Measurements from ENCODE around the gene ZIK1.
A peak's percentile ranks its signal among the peaks of the same experiment; 100 is the strongest.

Gene ZIK1

DNA sequence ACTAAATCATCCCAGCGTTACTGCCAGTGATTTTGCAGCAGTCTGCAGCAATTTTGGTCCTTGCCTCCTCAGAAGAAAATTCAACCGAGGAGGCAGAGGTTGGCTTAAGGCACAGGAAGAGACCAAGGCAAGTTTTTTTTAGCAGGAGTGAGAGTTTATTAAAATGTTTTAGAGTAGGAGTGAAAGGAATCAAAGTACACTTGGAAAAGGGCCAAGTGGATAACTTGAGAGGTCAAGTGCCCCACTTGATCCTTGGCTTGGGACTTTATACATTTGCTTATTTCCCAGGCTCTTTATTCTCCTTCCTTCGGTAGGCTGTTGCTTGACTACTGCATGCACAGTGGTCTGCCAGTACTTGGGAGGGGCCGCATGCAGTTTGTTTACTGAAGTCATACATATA is 27.2 kb downstream of the ZIK1 start:
- H3K4me3 ChIP-seq (ENCODE audit: low read depth, low read length) = no peak overlapping the region
- H2AFZ ChIP-seq (ENCODE audit: low read length, unreplicated experiment) = no peak overlapping the region
- peaks cover 32% of the 10 kb centered on the region for H3K36me3 ChIP-seq (ENCODE audit: insufficient read depth, low read length)
- no peak overlapping the region for H3K27ac ChIP-seq (ENCODE audit: low read depth, low read length)
- H3K4me1 ChIP-seq (ENCODE audit: control insufficient read depth, insufficient read depth, low read length, unreplicated experiment) = no peaks in the 10 kb centered on the region
- H3K79me2 ChIP-seq (ENCODE audit: control insufficient read depth, insufficient read depth, low read length, unreplicated experiment) = peaks cover 21% of the 10 kb centered on the region
- H3K27me3 ChIP-seq (ENCODE audit: insufficient read depth, low read length) = no peaks in the 10 kb centered on the region

DNA sequence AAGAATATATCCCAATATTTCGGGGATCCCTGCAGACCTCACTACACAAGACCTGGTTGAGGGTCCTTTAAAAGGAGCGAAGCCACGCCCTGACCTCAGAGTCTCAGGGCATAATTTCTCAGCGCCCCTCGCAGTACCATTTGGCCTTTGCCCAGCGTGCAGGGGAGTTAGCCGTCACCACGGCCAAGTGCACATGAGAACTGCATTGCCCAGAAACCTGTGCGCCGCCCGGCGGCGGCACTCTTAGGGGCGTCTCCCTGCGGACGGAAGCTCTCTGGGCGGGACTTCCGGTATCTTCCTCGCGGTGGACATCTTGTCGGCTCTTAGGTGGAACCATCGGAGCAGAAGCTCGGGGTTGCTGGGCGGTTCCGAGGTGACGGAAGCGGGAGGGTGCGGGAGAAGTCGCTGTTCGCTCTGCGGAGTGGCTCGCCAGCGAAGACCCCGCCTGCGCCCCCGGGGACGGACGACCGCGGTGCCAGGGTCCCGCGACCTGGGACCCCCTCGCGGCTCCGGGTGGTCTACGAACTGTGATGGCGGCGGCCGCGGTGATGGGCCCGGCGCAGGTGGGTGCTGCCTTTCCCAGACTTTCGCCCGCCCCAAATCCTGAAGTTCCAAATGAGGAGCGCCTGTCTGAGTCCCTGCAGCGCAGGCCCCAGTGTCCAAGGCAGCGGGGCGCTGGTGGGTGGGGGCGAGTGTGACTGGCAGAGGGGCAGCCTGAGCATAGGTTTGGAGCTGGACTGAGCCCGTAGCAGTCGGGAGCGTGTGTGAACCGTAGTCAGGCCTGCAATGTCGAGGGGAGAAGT is 30.2 kb downstream of the ZIK1 start, which contains the start of gene ZNF134:
TSS of gene ZNF134 (plus strand) at position 302 of the 803 bp plus-strand sequence. CDS start 5,227 bp downstream, outside the sequence.
- Histone ChIP-seq H3K4me1 (ENCODE audit: control insufficient read depth, insufficient read depth, low read length, unreplicated experiment) (no peaks in the 10 kb centered on the region), H3K4me3 (ENCODE audit: low read depth, low read length) (peak within 1 kb of the TSS; percentile 93), H3K79me2 (ENCODE audit: control insufficient read depth, insufficient read depth, low read length, unreplicated experiment) (peaks cover 49% of the 10 kb centered on the region), H3K27ac (ENCODE audit: low read depth, low read length) (no peak within 1 kb of the TSS), H2AFZ (ENCODE audit: low read length, unreplicated experiment) (peak within 1 kb of the TSS; percentile 79), H3K27me3 (ENCODE audit: insufficient read depth, low read length) (no peaks in the 10 kb centered on the region), H3K36me3 (ENCODE audit: insufficient read depth, low read length) (peaks cover 42% of the 10 kb centered on the region)

DNA sequence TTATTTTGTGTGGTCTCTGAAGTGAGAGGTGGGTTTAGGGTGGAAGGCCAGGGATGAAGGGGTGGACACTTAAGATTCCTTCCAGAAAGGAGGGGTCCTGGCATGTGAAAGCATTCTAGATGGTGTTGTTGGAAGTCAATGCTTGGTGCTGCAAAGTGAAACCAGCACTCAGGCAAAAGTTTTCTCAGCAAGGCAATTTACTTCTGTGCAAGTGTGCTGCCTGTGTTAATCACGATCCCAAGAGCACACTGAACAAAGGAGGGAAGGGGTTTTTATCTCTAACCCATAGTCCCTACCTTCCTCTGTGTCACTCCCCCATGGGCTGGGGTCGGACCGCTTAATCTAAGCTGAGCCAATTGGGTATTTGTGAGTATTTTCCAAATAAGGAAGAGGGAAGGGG is 31.4 kb downstream of the ZIK1 start:
- peak overlapping the region; percentile 93 for H3K4me3 ChIP-seq (ENCODE audit: low read depth, low read length)
- no peaks in the 10 kb centered on the region for H3K27me3 ChIP-seq (ENCODE audit: insufficient read depth, low read length)
- no peaks in the 10 kb centered on the region for H3K4me1 ChIP-seq (ENCODE audit: control insufficient read depth, insufficient read depth, low read length, unreplicated experiment)
- H3K27ac ChIP-seq (ENCODE audit: low read depth, low read length) = no peak overlapping the region
- H3K79me2 ChIP-seq (ENCODE audit: control insufficient read depth, insufficient read depth, low read length, unreplicated experiment) = peaks cover 52% of the 10 kb centered on the region
- no peak overlapping the region for H2AFZ ChIP-seq (ENCODE audit: low read length, unreplicated experiment)
- H3K36me3 ChIP-seq (ENCODE audit: insufficient read depth, low read length) = peaks cover 54% of the 10 kb centered on the region

DNA sequence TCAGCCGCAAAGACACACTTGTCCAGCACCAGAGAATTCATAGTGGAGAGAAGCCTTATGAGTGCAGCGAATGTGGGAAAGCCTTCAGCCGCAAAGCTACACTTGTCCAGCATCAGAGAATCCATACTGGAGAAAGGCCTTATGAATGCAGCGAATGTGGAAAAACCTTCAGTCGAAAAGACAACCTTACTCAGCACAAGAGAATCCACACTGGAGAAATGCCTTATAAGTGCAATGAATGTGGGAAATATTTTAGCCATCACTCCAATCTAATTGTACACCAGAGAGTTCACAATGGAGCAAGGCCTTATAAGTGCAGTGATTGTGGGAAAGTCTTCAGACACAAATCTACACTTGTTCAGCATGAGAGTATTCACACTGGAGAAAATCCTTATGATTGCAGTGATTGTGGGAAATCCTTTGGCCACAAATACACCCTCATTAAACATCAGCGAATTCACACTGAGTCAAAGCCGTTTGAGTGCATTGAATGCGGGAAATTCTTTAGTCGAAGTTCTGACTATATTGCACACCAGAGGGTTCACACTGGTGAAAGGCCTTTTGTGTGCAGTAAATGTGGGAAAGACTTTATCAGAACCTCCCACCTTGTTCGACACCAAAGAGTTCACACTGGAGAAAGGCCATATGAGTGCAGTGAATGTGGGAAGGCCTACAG is 36.9 kb downstream of the ZIK1 start:
- peaks cover 44% of the 10 kb centered on the region for H3K79me2 ChIP-seq (ENCODE audit: control insufficient read depth, insufficient read depth, low read length, unreplicated experiment)
- H3K4me3 ChIP-seq (ENCODE audit: low read depth, low read length) = no peak overlapping the region
- peaks cover 89% of the 10 kb centered on the region for H3K36me3 ChIP-seq (ENCODE audit: insufficient read depth, low read length)
- no peaks in the 10 kb centered on the region for H3K4me1 ChIP-seq (ENCODE audit: control insufficient read depth, insufficient read depth, low read length, unreplicated experiment)
- no peak overlapping the region for H2AFZ ChIP-seq (ENCODE audit: low read length, unreplicated experiment)
- H3K27me3 ChIP-seq (ENCODE audit: insufficient read depth, low read length) = no peaks in the 10 kb centered on the region
- no peak overlapping the region for H3K27ac ChIP-seq (ENCODE audit: low read depth, low read length)

DNA sequence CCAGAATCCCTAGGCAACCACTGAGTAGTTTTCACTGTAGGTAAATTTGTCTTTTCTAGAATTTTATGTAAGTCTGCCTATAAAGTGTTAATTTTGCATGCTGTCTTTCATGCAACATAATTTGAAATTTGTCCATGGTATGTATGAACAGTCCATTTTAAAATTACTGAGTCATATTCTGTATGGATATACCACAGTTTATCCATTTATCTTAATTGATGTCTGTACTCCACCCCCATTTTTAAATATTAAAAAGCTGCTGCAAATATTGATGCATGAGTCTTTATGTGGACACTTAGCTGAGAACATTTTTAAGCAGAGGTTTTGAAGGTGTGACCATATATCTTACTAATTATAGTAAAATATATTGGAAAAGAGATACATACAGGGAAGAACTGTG is 39.1 kb downstream of the ZIK1 start:
- H3K27me3 ChIP-seq (ENCODE audit: insufficient read depth, low read length) = no peaks in the 10 kb centered on the region
- no peaks in the 10 kb centered on the region for H3K4me1 ChIP-seq (ENCODE audit: control insufficient read depth, insufficient read depth, low read length, unreplicated experiment)
- peaks cover 21% of the 10 kb centered on the region for H3K79me2 ChIP-seq (ENCODE audit: control insufficient read depth, insufficient read depth, low read length, unreplicated experiment)
- peaks cover 66% of the 10 kb centered on the region for H3K36me3 ChIP-seq (ENCODE audit: insufficient read depth, low read length)
- H3K27ac ChIP-seq (ENCODE audit: low read depth, low read length) = no peak overlapping the region
- H2AFZ ChIP-seq (ENCODE audit: low read length, unreplicated experiment) = no peak overlapping the region
- no peak overlapping the region for H3K4me3 ChIP-seq (ENCODE audit: low read depth, low read length)

DNA sequence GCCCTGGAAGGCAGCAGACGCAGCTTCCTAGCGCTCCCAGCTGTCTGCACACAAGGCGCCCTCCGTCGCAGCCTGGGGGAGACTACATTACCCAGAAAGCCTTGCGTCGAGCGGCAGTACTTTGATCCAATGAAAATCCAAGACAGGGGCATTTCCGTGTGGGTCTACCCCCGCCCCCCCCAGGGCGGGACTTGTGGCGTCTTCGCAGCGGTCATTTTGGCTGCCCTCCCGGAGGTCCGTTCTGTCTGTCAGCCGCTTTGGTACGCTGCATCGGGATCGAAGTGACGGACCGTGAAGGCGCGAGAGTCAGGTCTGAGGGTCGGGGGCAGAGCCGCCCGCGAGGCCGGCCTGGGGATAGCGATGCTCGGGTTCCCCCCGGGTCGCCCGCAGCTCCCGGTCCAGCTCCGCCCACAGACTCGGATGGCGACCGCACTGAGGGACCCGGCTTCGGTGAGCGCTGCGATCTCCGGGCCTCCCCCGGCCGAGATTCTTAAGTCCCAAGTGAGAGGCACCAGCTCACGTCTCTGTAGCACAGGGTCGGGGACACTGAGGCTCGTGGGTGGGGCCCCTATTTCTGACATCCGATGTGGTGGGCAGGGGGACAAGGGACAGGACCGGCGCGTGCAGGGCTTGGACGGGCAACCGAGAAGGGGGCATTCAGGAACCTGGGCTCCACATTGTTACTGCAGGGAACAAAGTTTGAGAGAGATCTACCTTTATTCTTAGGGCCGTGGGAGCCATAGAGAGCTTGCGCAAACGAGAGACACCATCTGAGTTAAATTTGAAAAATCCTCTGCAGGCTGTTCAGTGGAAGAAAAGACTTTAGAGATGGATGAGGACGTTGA is 49.3 kb downstream of the ZIK1 start, which contains the start of gene ZNF211:
TSS of gene ZNF211 (plus strand) at position 182 of the 845 bp plus-strand sequence. CDS start at position 361, 179 bp downstream.
- peaks cover 27% of the 10 kb centered on the region for H3K36me3 ChIP-seq (ENCODE audit: insufficient read depth, low read length)
- peak within 1 kb of the TSS; percentile 78 for H2AFZ ChIP-seq (ENCODE audit: low read length, unreplicated experiment)
- peaks cover 4% of the 10 kb centered on the region for H3K79me2 ChIP-seq (ENCODE audit: control insufficient read depth, insufficient read depth, low read length, unreplicated experiment)
- H3K27ac ChIP-seq (ENCODE audit: low read depth, low read length) = no peak within 1 kb of the TSS
- peak within 1 kb of the TSS; percentile 85 for H3K4me3 ChIP-seq (ENCODE audit: low read depth, low read length)
- no peaks in the 10 kb centered on the region for H3K27me3 ChIP-seq (ENCODE audit: insufficient read depth, low read length)
- no peaks in the 10 kb centered on the region for H3K4me1 ChIP-seq (ENCODE audit: control insufficient read depth, insufficient read depth, low read length, unreplicated experiment)

DNA sequence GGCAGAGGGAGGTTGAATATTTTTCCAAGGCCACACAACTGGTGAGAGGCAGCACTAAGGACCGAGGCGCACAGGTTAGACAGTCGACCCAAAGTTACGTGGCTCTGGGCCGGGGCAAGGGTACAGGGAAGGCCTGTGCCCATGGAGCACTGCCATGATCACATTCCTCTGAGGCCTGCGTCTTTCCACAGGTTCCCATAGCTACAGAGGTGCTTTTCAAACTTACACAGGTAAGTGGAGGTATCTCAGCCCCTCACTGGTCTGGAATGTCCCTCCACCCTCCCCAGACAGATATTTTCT is 49.8 kb downstream of the ZIK1 start:
- peaks cover 32% of the 10 kb centered on the region for H3K36me3 ChIP-seq (ENCODE audit: insufficient read depth, low read length)
- H3K4me3 ChIP-seq (ENCODE audit: low read depth, low read length) = peak overlapping the region; percentile 85
- peaks cover 4% of the 10 kb centered on the region for H3K79me2 ChIP-seq (ENCODE audit: control insufficient read depth, insufficient read depth, low read length, unreplicated experiment)
- no peaks in the 10 kb centered on the region for H3K4me1 ChIP-seq (ENCODE audit: control insufficient read depth, insufficient read depth, low read length, unreplicated experiment)
- H3K27ac ChIP-seq (ENCODE audit: low read depth, low read length) = no peak overlapping the region
- H2AFZ ChIP-seq (ENCODE audit: low read length, unreplicated experiment) = peak overlapping the region; percentile 78
- no peaks in the 10 kb centered on the region for H3K27me3 ChIP-seq (ENCODE audit: insufficient read depth, low read length)

DNA sequence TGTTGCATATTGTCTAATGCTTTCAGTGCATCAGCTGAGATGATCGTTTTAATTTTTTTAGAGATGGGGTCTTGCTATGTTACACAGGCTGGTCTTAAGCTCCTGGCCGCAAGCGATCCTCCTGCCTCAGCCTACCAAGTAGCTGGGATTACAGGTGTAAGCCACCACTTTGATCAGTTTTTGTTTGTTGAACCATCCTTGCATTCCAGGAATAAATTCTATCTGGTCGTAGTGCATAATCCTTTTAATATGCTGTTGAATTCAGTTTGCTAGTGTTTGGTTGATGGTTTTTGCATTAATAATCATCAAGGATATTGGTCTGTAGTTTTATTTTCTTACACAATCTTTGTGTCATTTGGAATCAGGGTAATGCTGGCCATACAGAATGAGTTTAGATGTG is 53.4 kb downstream of the ZIK1 start:
- peaks cover 4% of the 10 kb centered on the region for H3K79me2 ChIP-seq (ENCODE audit: control insufficient read depth, insufficient read depth, low read length, unreplicated experiment)
- no peak overlapping the region for H2AFZ ChIP-seq (ENCODE audit: low read length, unreplicated experiment)
- no peak overlapping the region for H3K27ac ChIP-seq (ENCODE audit: low read depth, low read length)
- H3K27me3 ChIP-seq (ENCODE audit: insufficient read depth, low read length) = no peaks in the 10 kb centered on the region
- H3K4me1 ChIP-seq (ENCODE audit: control insufficient read depth, insufficient read depth, low read length, unreplicated experiment) = no peaks in the 10 kb centered on the region
- no peak overlapping the region for H3K4me3 ChIP-seq (ENCODE audit: low read depth, low read length)
- peaks cover 62% of the 10 kb centered on the region for H3K36me3 ChIP-seq (ENCODE audit: insufficient read depth, low read length)

DNA sequence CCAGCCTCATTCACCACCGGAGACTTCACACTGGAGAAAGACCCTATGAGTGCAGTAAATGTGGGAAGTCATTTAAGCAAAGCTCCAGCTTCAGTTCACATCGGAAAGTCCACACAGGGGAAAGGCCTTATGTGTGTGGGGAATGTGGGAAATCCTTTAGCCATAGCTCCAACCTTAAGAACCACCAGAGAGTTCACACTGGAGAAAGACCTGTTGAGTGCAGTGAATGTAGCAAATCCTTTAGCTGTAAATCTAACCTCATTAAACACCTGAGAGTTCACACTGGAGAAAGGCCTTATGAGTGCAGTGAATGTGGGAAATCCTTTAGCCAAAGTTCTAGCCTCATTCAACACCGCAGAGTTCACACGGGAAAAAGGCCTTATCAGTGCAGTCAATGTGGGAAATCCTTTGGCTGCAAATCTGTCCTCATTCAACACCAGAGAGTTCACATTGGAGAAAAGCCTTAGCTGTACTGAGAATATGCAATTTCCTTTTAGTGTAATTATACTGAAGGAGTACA is 57.8 kb downstream of the ZIK1 start:
- H3K79me2 ChIP-seq (ENCODE audit: control insufficient read depth, insufficient read depth, low read length, unreplicated experiment) = no peaks in the 10 kb centered on the region
- H3K4me1 ChIP-seq (ENCODE audit: control insufficient read depth, insufficient read depth, low read length, unreplicated experiment) = no peaks in the 10 kb centered on the region
- no peak overlapping the region for H3K4me3 ChIP-seq (ENCODE audit: low read depth, low read length)
- H3K27ac ChIP-seq (ENCODE audit: low read depth, low read length) = no peak overlapping the region
- H3K27me3 ChIP-seq (ENCODE audit: insufficient read depth, low read length) = no peaks in the 10 kb centered on the region
- H2AFZ ChIP-seq (ENCODE audit: low read length, unreplicated experiment) = no peak overlapping the region
- peaks cover 51% of the 10 kb centered on the region for H3K36me3 ChIP-seq (ENCODE audit: insufficient read depth, low read length)

DNA sequence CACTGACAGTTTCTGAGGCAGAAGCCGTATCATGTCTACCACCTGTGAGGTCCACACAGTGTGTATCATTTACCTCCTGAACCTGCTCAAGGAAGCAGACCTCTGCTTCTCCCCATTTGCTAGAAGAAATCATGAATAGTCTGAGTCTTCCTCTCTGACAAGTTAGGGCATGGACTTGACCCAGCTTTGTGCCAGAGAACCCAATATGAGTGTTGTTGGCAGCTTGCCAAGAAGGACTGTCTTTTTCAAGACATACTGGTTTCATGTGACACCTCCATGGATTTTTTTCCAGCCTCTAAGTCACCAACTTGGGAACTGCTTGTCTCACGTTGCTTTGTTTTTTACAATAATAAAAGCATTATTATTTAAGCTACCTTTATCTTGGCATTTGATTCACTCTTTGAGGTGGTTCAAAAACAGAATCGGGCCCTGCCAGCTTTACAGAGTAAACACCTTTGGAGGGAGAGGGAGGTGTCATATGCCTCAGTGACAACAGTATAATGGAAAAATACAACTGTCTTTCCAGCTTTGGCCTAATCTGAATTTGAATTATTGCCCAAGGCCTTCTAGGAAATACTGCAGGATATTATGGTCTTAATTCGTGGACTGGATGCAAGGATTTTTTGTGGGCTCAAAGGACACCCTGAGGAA is 58.6 kb downstream of the ZIK1 start:
- Histone ChIP-seq H2AFZ (ENCODE audit: low read length, unreplicated experiment) (no peak overlapping the region), H3K4me1 (ENCODE audit: control insufficient read depth, insufficient read depth, low read length, unreplicated experiment) (no peaks in the 10 kb centered on the region), H3K36me3 (ENCODE audit: insufficient read depth, low read length) (peaks cover 43% of the 10 kb centered on the region), H3K27ac (ENCODE audit: low read depth, low read length) (no peak overlapping the region), H3K27me3 (ENCODE audit: insufficient read depth, low read length) (no peaks in the 10 kb centered on the region), H3K4me3 (ENCODE audit: low read depth, low read length) (no peak overlapping the region), H3K79me2 (ENCODE audit: control insufficient read depth, insufficient read depth, low read length, unreplicated experiment) (no peaks in the 10 kb centered on the region)

Measured in ACC112 (cell line).